HG02970 (cell line): ENCODE data around the gene CDK14.

Experiments used
- ATAC-seq: cut with Tn5 transposase; IDR thresholded peaks from one replicate; pipeline ENCODE4 v1.9.1; 2021; ENCODE audit warnings: mild to moderate bottlenecking, moderate library complexity, moderate number of reproducible peaks; ENCODE audit not compliant: unreplicated experiment, low FRiP score

The CDK14 gene

GRCh38 chr7:91228327-91228726 is 632.2 kb downstream of the CDK14 start:
- ATAC-seq = no peak

GRCh38 chr7:91228927-91229558 is 632.9 kb downstream of the CDK14 start:
- no peak for ATAC-seq

- no peak for ATAC-seq
Observed at GRCh38 chr7:91230100-91230499, 634.0 kb downstream of the CDK14 start.

GRCh38 chr7:91230503-91230902 is 634.4 kb downstream of the CDK14 start:
- no peak for ATAC-seq

- no peak for ATAC-seq
Observed at GRCh38 chr7:91233212-91233611, 637.1 kb downstream of the CDK14 start.

- ATAC-seq = no peak
Observed at GRCh38 chr7:91235211-91235832, 639.2 kb downstream of the CDK14 start.

GRCh38 chr7:91239171-91239604 is 643.1 kb downstream of the CDK14 start:
- no peak for ATAC-seq

- ATAC-seq = no peak
Observed at GRCh38 chr7:91239772-91240171, 643.7 kb downstream of the CDK14 start.

- ATAC-seq = no peak
Observed at GRCh38 chr7:91240376-91240941, 644.3 kb downstream of the CDK14 start.

GRCh38 chr7:91242097-91242844 is 646.1 kb downstream of the CDK14 start:
- ATAC-seq = no peak

GRCh38 chr7:91243591-91244301 is 647.6 kb downstream of the CDK14 start:
- ATAC-seq = no peak

GRCh38 chr7:91247500-91247899 is 651.4 kb downstream of the CDK14 start:
- no peak for ATAC-seq

GRCh38 chr7:91248996-91249395 is 652.9 kb downstream of the CDK14 start:
- ATAC-seq = no peak

GRCh38 chr7:91249506-91250233 is 653.5 kb downstream of the CDK14 start:
- ATAC-seq = no peak

- no peak for ATAC-seq
Observed at GRCh38 chr7:91250706-91251105, 654.6 kb downstream of the CDK14 start.

GRCh38 chr7:91251877-91252276 is 655.8 kb downstream of the CDK14 start:
- ATAC-seq = no peak
